IMR-90 (cell line): ENCODE data around the gene ANK3.

Source experiments
- BHLHE40 ChIP-seq: fragments of 150-350 bp; IDR thresholded peaks from 2 replicates; pipeline ENCODE4 v1.6.1; 2016; ENCODE audit warnings: mild to moderate bottlenecking, low read depth, low read length
- CHD1 ChIP-seq: IDR thresholded peaks from 2 replicates; pipeline ENCODE4 v1.6.1; 2012; ENCODE audit warnings: low read depth, low read length, improper control_type of control experiment
- FOS ChIP-seq: fragments of 150-350 bp; IDR thresholded peaks from 2 replicates; pipeline ENCODE4 v1.6.1; 2016; ENCODE audit warnings: low read depth, low read length
- MAFK ChIP-seq: IDR thresholded peaks from 2 replicates; pipeline ENCODE4 v1.6.1; 2012; ENCODE audit warnings: low read depth, low read length, improper control_type of control experiment
- MXI1 ChIP-seq: IDR thresholded peaks from 2 replicates; pipeline ENCODE4 v1.6.1; 2012; ENCODE audit warnings: low read depth, mild to moderate bottlenecking, low read length, moderate library complexity, borderline replicate concordance
- POLR2A ChIP-seq: IDR thresholded peaks from 2 replicates; pipeline ENCODE4 v1.6.1; 2012; ENCODE audit warnings: mild to moderate bottlenecking, low read depth, low read length
- RCOR1 ChIP-seq: IDR thresholded peaks from 2 replicates; pipeline ENCODE4 v1.6.1; 2012; ENCODE audit warnings: mild to moderate bottlenecking, low read length, improper control_type of control experiment; ENCODE audit not compliant: insufficient replicate concordance
- RFX5 ChIP-seq: IDR thresholded peaks from 2 replicates; pipeline ENCODE4 v1.8.0; 2012; ENCODE audit warnings: low read depth, mild to moderate bottlenecking, low read length, moderate library complexity
- SMC3 ChIP-seq: fragments of 150-350 bp; IDR thresholded peaks from 2 replicates; pipeline ENCODE4 v1.6.1; 2016; ENCODE audit warnings: low read depth, mild to moderate bottlenecking, antibody characterized with exemption, low read length, moderate library complexity
- TF ChIP-seq, protein P1 (sequence below): conservative IDR thresholded peaks from 2 replicates; pipeline ENCODE4 v1.5.1; 2012; ENCODE audit warnings: mild to moderate bottlenecking, low read depth, low read length, improper control_type of control experiment
- TF ChIP-seq, protein P2 (sequence below): fragments of 150-350 bp; IDR thresholded peaks from 2 replicates; pipeline ENCODE4 v1.6.1; 2017; ENCODE audit warnings: mild to moderate bottlenecking, antibody characterized with exemption, low read length, low read depth

DNA sequence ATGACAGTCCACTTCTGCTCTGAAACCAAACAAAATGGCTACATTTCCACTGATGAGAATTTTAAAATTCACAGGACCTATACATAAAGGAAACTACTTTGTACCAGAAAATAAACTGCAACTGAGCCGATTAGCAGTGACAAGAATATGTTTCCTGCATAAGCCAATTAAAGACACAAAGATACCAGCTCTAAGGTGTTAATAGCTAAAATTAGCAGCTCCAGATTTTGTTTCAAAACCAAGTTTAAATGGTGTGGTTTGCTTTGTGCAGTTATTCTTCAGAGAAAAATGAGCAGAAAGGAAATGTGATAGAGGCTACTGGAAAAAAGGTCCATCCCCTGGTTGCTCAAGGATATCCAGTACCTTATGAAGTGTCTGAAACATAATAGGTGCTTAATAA, 123.2 kb downstream of the ANK3 start:
- TF ChIP-seq, protein P1, sequence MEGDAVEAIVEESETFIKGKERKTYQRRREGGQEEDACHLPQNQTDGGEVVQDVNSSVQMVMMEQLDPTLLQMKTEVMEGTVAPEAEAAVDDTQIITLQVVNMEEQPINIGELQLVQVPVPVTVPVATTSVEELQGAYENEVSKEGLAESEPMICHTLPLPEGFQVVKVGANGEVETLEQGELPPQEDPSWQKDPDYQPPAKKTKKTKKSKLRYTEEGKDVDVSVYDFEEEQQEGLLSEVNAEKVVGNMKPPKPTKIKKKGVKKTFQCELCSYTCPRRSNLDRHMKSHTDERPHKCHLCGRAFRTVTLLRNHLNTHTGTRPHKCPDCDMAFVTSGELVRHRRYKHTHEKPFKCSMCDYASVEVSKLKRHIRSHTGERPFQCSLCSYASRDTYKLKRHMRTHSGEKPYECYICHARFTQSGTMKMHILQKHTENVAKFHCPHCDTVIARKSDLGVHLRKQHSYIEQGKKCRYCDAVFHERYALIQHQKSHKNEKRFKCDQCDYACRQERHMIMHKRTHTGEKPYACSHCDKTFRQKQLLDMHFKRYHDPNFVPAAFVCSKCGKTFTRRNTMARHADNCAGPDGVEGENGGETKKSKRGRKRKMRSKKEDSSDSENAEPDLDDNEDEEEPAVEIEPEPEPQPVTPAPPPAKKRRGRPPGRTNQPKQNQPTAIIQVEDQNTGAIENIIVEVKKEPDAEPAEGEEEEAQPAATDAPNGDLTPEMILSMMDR, result no peak
- TF ChIP-seq RFX5, result no peak
- no peak for TF ChIP-seq MAFK
- TF ChIP-seq POLR2A, result no peak
- TF ChIP-seq, protein P2, sequence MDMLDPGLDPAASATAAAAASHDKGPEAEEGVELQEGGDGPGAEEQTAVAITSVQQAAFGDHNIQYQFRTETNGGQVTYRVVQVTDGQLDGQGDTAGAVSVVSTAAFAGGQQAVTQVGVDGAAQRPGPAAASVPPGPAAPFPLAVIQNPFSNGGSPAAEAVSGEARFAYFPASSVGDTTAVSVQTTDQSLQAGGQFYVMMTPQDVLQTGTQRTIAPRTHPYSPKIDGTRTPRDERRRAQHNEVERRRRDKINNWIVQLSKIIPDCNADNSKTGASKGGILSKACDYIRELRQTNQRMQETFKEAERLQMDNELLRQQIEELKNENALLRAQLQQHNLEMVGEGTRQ, result no peak
- no peak for TF ChIP-seq SMC3
- TF ChIP-seq RCOR1, result no peak
- no peak for TF ChIP-seq FOS
- no peak for TF ChIP-seq MXI1
- TF ChIP-seq BHLHE40, result no peak
- no peak for TF ChIP-seq CHD1
